Large intestine (tissue), 3 donors: Measurements from ENCODE around the gene OLA1. TPM values are rescaled to one million over a fixed set of nuclear protein-coding genes. Genes with fewer than 3 reads are reported as not detected.
A peak's percentile ranks its signal among the peaks of the same experiment; 100 is the strongest.

Experiments
- DNase-seq, 2 donors: peaks; one replicate each; pipeline versions ENCODE4 v3.0.0 to v3.0.0-alpha.2; 2013
- H3K27ac ChIP-seq: one replicate; pipeline ENCODE4 v1.5.1; 2013; ENCODE audit warnings: low read length
- H3K27me3 ChIP-seq: 2 replicates; pipeline ENCODE4 v1.6.1; 2013; ENCODE audit warnings: low read length; ENCODE audit not compliant: control insufficient read depth, insufficient read depth
- H3K36me3 ChIP-seq: 2 replicates; pipeline ENCODE4 v1.6.1; 2013; ENCODE audit warnings: low read length; ENCODE audit not compliant: control insufficient read depth, insufficient read depth
- H3K4me1 ChIP-seq: one replicate; pipeline ENCODE4 v1.6.1; 2013; ENCODE audit warnings: low read length; ENCODE audit not compliant: control insufficient read depth, insufficient read depth
- H3K4me3 ChIP-seq: one replicate; pipeline ENCODE4 v1.5.1; 2013; ENCODE audit warnings: low read length
- H3K9me3 ChIP-seq: one replicate; pipeline ENCODE4 v1.6.1; 2013; ENCODE audit warnings: mild to moderate bottlenecking, low read depth, low read length, moderate library complexity; ENCODE audit not compliant: control insufficient read depth
- WGBS: methylation state at CpG from one replicate; pipeline ENCODE4 v1.1.5; 2013; ENCODE audit warnings: low lambda C conversion rate; ENCODE audit not compliant: insufficient coverage; 5-methylcytosine and 5-hydroxymethylcytosine counted together
- polyA plus RNA-seq: library from polyadenylated mRNA; unstranded; fragments of 120-200 nt; gene quantifications from one replicate; pipeline ENCODE4 v1.2.1, GENCODE V29; 2013

Gene OLA1
- polyA plus RNA-seq, 1 donor = 150 TPM

DNA sequence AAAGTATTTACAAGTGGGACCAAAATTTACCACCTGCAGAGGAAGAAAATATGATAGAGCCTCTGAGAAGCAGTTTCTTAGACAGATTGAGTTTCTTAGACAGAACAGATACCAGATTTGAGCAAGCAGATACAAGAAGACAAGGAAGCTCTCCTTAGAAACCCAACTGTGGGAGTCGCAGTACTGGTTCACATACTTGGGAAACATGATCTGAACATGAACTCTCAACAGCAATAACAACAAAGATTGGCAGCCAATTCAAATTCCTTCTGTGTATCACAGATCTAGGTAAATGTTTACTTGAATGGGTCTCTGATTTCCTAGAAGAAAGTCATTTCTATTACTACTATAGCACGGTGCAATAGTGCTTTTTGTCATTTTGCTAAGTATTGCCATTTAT is 82.1 kb downstream of the OLA1 start:
- Histone ChIP-seq H3K4me1 (no peaks in the 10 kb centered on the region), H3K36me3 (no peaks in the 10 kb centered on the region), H3K27me3 (no peaks in the 10 kb centered on the region), H3K4me3 (no peak overlapping the region), H3K27ac (no peak overlapping the region), H3K9me3 (peaks cover 16% of the 10 kb centered on the region)
- no CpG with 5 or more reads among the region's 2 CpGs for WGBS
- no peak for DNase-seq

DNA sequence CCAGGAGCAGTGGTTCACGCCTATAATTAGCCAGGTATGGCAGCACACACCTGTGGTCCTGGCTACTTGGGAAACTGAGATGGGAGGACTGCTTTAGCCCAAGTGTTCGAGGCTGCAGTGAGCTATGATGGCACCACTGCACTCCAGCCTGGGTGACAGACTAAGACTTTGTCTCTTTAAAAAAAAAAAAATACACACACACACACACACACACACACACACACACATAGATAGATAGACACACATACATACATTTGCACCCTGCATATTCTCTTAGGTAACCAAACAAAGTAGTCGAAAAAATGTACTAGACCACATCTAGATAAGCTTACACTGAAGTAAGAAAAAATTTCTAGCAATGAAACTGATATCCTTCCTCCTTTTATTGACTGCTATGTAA is 86.8 kb downstream of the OLA1 start:
- no CpG with 5 or more reads among the region's 3 CpGs for WGBS
- no peaks in the 10 kb centered on the region for H3K27me3 ChIP-seq
- no peaks in the 10 kb centered on the region for H3K36me3 ChIP-seq
- H3K9me3 ChIP-seq = no peaks in the 10 kb centered on the region
- DNase-seq = no peak
- no peak overlapping the region for H3K27ac ChIP-seq
- H3K4me1 ChIP-seq = no peaks in the 10 kb centered on the region
- H3K4me3 ChIP-seq = no peak overlapping the region

DNA sequence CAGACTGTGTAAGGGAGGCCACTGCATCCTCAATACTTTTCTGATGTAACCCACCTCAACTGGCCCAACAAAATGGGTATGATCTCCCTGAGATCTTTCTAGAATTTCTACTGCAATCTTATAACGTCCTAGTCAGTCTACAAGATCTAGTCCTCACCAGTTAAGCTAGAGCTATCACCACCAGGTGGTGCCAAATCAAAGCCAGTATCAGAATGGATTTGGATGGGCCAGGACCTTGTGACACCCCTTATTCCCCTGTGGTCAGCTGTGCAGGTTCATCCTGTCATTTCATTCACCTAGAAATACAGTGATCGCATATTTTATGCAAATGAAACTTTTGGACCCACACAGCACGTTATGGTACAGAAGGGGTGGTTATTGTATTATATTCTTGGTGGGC is 90.3 kb downstream of the OLA1 start:
- no peaks in the 10 kb centered on the region for H3K27me3 ChIP-seq
- peak; percentile 8 to 26 for DNase-seq

DNA sequence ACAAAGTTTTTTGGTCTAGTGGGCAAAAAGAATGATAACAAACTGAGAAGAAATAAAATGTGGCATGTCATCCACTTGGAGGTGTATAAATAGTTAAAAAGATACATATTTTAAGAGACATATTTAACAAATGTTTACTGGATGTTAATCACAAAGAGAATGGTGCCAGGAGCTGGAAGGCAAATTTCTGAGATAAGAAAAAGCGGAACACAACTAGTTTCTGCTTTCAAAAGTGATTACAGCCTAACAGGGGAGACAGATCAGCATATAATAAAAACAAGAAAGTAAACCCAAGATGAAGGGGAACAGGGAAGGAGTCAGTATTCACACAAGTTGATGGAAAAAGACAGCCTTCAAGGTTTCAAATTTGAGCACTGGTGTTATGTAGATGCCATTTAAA is 91.3 kb downstream of the OLA1 start:
- DNase-seq = no peak
- H3K27ac ChIP-seq = no peak overlapping the region
- no peaks in the 10 kb centered on the region for H3K9me3 ChIP-seq
- no peaks in the 10 kb centered on the region for H3K27me3 ChIP-seq
- H3K4me3 ChIP-seq = no peak overlapping the region
- H3K4me1 ChIP-seq = no peaks in the 10 kb centered on the region
- no CpG with 5 or more reads among the region's 1 CpG for WGBS
- no peaks in the 10 kb centered on the region for H3K36me3 ChIP-seq

More for the DNA sequence above, 90.3 kb downstream of the OLA1 start:
- no peak overlapping the region for H3K27ac ChIP-seq
- no peaks in the 10 kb centered on the region for H3K9me3 ChIP-seq
- WGBS = 80% methylated on average over 1 of the region's 3 CpGs
- no peaks in the 10 kb centered on the region for H3K4me1 ChIP-seq
- H3K36me3 ChIP-seq = no peaks in the 10 kb centered on the region
- no peak overlapping the region for H3K4me3 ChIP-seq

DNA sequence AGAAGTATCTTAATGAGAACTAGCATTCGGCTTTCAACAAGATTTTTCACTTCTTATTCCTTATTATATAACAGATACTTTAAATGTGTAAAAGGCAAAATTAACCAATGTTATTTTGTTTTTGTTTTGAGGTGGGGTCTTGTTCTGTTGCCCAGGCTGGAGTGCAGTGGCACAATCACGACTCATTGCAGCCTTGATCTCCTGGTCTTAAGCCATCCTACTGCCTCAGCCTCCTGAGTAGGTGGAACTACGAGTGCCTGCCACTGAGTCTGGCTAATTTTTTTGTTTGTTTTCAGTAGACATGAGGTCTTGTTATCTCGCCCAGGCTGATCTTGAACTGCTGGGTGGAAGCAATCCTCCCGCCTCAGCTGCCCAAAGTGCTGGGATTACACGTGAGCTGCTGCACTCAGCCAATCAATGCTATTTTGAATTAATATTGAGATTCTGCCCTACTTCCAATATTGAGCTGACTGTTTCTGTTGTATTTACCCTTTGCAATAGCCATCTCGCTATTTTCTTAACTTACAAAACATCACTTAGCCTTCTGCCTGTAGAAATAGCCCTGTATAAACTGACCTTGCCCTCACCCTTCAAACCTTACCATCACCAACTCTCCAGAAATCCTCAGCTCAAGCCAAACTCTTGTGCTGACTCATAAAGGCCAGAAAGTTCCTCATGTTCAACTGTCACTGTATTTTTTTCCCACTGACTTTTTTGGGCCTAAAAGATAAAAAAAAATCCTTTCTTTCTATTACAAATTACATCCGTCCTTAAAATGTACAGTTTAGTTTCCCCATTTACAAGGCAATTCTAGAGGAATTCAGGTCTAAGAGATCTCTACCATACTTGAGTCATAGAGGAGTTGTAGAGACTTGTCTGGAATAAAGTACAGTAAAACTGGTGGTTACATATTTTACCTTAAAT is 94.3 kb downstream of the OLA1 start:
- Histone ChIP-seq H3K4me1 (no peaks in the 10 kb centered on the region), H3K27ac (no peak overlapping the region), H3K36me3 (no peaks in the 10 kb centered on the region), H3K9me3 (no peaks in the 10 kb centered on the region), H3K27me3 (no peaks in the 10 kb centered on the region), H3K4me3 (no peak overlapping the region)
- no peak for DNase-seq
- 86% methylated on average over 3 of the region's 8 CpGs for WGBS

DNA sequence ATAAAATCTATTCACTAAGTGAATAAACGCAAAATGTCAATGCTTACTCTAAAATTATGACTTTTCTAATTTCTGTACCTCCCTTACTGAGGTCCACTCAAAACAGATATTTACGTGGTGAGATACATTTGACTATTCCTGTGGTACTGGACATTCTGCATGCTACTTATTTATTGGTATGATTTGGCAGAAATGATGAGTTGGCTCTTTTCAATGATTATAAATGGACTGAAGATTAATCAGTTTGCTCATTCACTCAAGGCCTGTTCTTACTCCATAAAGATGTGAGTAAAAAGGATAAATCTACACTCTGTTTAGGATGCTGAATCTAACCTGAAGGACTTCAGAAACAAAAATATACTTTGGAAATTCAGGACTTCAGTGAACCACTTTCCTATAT is 98.8 kb downstream of the OLA1 start:
- WGBS = 89% methylated on average over 2 of the region's 2 CpGs
- no peak for DNase-seq
- Histone ChIP-seq H3K4me1 (no peaks in the 10 kb centered on the region), H3K4me3 (no peak overlapping the region), H3K9me3 (no peaks in the 10 kb centered on the region), H3K27ac (no peak overlapping the region), H3K27me3 (no peaks in the 10 kb centered on the region), H3K36me3 (no peaks in the 10 kb centered on the region)

DNA sequence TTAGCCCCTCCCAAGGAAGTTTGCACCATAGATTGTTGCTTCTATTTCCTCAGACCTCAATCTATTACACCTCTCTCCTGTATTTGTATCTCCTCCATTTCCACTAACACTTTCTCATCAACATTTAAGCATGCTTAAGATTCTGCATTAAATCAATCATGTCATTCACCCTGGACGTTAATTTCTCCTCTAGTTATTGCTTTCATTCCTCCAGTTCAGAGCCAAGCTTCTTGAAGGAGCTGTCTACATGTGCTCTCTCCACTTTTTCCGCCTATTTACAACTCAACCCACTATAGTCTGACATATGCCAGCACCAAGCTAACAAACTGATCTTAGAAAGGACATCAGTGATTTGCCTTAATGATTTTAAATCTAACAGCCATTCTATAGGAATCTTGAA is 99.5 kb downstream of the OLA1 start:
- H3K27ac ChIP-seq = no peak overlapping the region
- DNase-seq = no peak
- H3K4me3 ChIP-seq = no peak overlapping the region
- H3K27me3 ChIP-seq = no peaks in the 10 kb centered on the region
- 93% methylated on average over 2 of the region's 2 CpGs for whole genome bisulfite sequencing
- H3K36me3 ChIP-seq = no peaks in the 10 kb centered on the region
- H3K9me3 ChIP-seq = no peaks in the 10 kb centered on the region
- H3K4me1 ChIP-seq = no peaks in the 10 kb centered on the region

DNA sequence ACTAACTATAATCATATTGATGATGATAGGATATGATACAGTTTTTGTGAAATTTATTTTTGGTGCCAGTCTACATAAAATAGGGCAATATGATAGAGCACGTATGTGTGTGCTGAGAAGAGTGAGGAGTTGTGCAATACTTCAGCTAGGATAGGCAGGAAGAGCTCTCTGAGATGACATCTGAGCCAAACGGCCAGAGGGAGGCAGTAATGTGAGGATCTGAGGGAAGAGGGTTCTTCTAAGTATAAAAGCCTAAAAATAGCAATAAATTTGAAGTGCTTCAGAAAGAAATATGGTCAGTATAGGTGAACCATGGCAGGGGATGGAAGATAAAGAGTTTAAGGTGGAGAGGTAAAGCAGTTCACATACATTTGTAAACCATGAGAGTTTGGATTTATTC is 102.5 kb downstream of the OLA1 start:
- DNase-seq = no peak
- H3K4me1 ChIP-seq = no peaks in the 10 kb centered on the region
- 33% methylated on average over 1 of the region's 2 CpGs for WGBS

DNA sequence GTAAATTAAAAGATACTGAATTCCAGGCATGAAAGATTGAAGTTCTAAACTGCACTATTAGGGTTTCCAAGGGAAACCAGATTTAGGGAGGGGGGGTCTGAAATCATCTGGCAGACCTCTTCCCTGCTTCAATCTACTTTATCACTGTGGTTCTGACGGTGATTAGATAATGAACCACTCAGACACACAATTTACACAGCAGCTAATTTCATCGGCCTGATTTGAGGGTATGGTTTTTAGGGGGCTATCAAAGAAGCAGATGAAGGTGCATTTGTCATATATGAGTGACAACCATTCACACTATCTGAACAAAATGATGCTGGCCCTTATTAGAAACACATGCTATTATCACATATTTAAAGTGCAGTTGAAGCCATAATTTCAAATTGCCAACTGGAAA is 106.0 kb downstream of the OLA1 start:
- H3K36me3 ChIP-seq = peaks cover 6% of the 10 kb centered on the region
- no peak for DNase-seq

More for the DNA sequence above, 102.5 kb downstream of the OLA1 start:
- Histone ChIP-seq H3K36me3 (no peaks in the 10 kb centered on the region), H3K9me3 (no peaks in the 10 kb centered on the region), H3K4me3 (no peak overlapping the region), H3K27me3 (no peaks in the 10 kb centered on the region), H3K27ac (no peak overlapping the region)

DNA sequence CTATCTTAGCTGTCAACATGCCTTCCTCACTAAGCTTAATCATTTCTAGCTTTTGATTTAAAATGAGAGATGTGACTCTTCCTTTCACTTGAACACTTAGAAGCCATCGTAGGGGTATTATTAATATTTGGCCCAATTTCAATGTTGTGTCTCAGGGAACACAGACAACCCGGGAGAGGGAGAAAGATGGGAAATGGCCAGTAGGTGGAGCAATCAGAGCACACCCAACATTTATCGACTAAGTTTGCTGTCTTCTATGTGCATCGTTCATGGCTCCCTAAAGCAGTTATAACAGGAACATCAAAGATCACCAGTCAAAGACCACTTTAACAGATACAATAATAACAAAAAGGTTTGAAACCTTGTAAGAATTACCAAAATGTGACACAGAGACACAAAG is 110.2 kb downstream of the OLA1 start:
- no peak overlapping the region for H3K27ac ChIP-seq
- no CpG with 5 or more reads among the region's 4 CpGs for WGBS
- no peaks in the 10 kb centered on the region for H3K4me1 ChIP-seq
- peaks cover 13% of the 10 kb centered on the region for H3K36me3 ChIP-seq
- no peaks in the 10 kb centered on the region for H3K27me3 ChIP-seq
- H3K4me3 ChIP-seq = no peak overlapping the region
- no peak for DNase-seq
- H3K9me3 ChIP-seq = no peaks in the 10 kb centered on the region

More for the DNA sequence above, 106.0 kb downstream of the OLA1 start:
- Histone ChIP-seq H3K4me3 (no peak overlapping the region), H3K27me3 (no peaks in the 10 kb centered on the region), H3K9me3 (no peaks in the 10 kb centered on the region), H3K27ac (no peak overlapping the region), H3K4me1 (no peaks in the 10 kb centered on the region)
- WGBS = no CpG with 5 or more reads among the region's 2 CpGs

DNA sequence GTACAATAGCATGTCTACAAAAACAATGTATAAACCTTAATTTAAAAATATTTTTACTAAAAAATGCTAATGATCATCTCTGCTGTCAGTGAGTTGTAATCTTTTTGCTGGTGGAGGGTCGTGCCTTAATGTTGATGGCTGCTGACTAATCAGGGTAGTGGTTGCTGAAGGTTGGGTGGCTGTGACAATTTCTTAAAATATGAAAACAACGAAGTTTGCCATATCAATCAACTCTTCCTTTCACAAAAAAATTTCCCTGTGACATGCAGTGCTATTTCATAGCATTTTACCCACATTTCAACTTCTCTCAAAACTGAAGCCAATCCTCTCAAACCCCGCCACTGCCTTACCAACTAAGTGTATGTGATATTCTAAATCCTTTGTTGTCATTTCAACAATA is 112.4 kb downstream of the OLA1 start:
- H3K27ac ChIP-seq = no peak overlapping the region
- H3K36me3 ChIP-seq = peaks cover 13% of the 10 kb centered on the region
- H3K27me3 ChIP-seq = no peaks in the 10 kb centered on the region
- WGBS = 100% methylated on average over 1 of the region's 3 CpGs
- H3K4me1 ChIP-seq = no peaks in the 10 kb centered on the region
- no peaks in the 10 kb centered on the region for H3K9me3 ChIP-seq
- no peak overlapping the region for H3K4me3 ChIP-seq
- no peak for DNase-seq
